Heart right ventricle (tissue), 16 donors: Measurements from ENCODE around the gene SH3TC1. TPM values are rescaled to one million over a fixed set of nuclear protein-coding genes. Genes with fewer than 3 reads are reported as not detected.

Experiments
- ATAC-seq, 8 donors: fragments of 200-7000 bp; cut with Tn5 transposase; one replicate each; pipeline ENCODE4 v1.9.1; 2020; ENCODE audit warnings: mild to moderate bottlenecking in 8 of 8, moderate library complexity in 8 of 8, moderate number of reproducible peaks in 1 of 8
- DNase-seq, 2 donors: peaks; one replicate each; pipeline ENCODE4 v3.0.0-alpha.2; 2020
- H3K27ac ChIP-seq, 10 donors: fragments of 200-600 bp; sonication (generic) in 2 of 10; one replicate each; pipeline versions ENCODE4 v1.5.0 to v1.8.0; 2020 to 2022; ENCODE audit warnings: mild to moderate bottlenecking in 3 of 10
- H3K27me3 ChIP-seq, 7 donors: fragments of 200-600 bp; one replicate each; pipeline ENCODE4 v1.8.0; 2021 to 2022; ENCODE audit warnings: mild to moderate bottlenecking in 2 of 7
- H3K36me3 ChIP-seq, 9 donors: fragments of 200-600 bp; sonication (generic) in 1 of 9; one replicate each; pipeline versions ENCODE4 v1.5.0 to v1.8.0; 2020 to 2022; ENCODE audit warnings: mild to moderate bottlenecking in 2 of 9
- H3K4me1 ChIP-seq, 9 donors: fragments of 200-600 bp; sonication (generic) in 1 of 9; one replicate each; pipeline versions ENCODE4 v1.5.0 to v1.8.0; 2020 to 2022; ENCODE audit warnings: mild to moderate bottlenecking in 4 of 9
- H3K4me3 ChIP-seq, 10 donors: fragments of 200-600 bp; sonication (generic) in 2 of 10; one replicate each; pipeline versions ENCODE4 v1.5.0 to v1.8.0; 2020 to 2022; ENCODE audit warnings: mild to moderate bottlenecking in 7 of 10, moderate library complexity in 2 of 10
- H3K9me3 ChIP-seq, 11 donors: fragments of 200-600 bp in 10 of 11; sonication (generic) in 2 of 11; one replicate each; pipeline versions ENCODE4 v1.5.0 to v1.8.0; 2013 to 2022; ENCODE audit warnings: mild to moderate bottlenecking in 2 of 11, control low read depth in 1 of 11, moderate library complexity in 1 of 11
- CTCF ChIP-seq, 9 donors: fragments of 200-600 bp; sonication (generic) in 2 of 9; IDR thresholded peaks; one replicate each; pipeline versions ENCODE4 v1.5.0 to v1.8.0; 2021 to 2022; ENCODE audit warnings: antibody characterized with exemption in 9 of 9, mild to moderate bottlenecking in 5 of 9, moderate library complexity in 1 of 9
- WGBS, 2 donors: extraction: QIAGEN DNeasy Blood & Tissue Kit; methylation state at CpG; one replicate each; pipeline ENCODE4 v1.1.7; 2013; ENCODE audit warnings: inconsistent platforms in 1 of 2; 5-methylcytosine and 5-hydroxymethylcytosine counted together
- intact Hi-C, 10 donors: fragments of 100-400 bp; cut with DNase I; formaldehyde crosslinking; loops; one replicate each; pipeline versions ENCODE4 v1.11.1 to v1.14.2; 2022
- polyA plus RNA-seq, 2 donors: library from polyadenylated mRNA; stranded (reverse); fragments of 200-250 nt; gene quantifications; one replicate each; pipeline ENCODE4 v1.2.3, GENCODE V29; 2013
- total RNA-seq, 10 donors: library from RNA; stranded (reverse); fragmentation: NEBNext Ultra II Directional in 3 of 10; extraction: Animal tissue kit (Norgen Biotek cat#: 25700) in 3 of 10; gene quantifications; one replicate each; pipeline versions ENCODE4 v1.2.1 to v1.2.4, GENCODE V29; 2021 to 2023
- donor health status: Arrhythmogenic right ventricular cardiomyopathy.
- donor health status: ischemic (EF 13 %, LVEDD 7.1; RV severe dilation, severe dysfunction).
- donor health status: healthy with polysubstance abuse.
- donor health status: DM: no; HTN: yes; CAD: no.
- donor health status: DM: no; HTN: no; CAD: no.
- donor health status: ischemic (EF 25% LVEDD 6.9; RV normal size, moderate dysfunction).
- donor health status: ischemic (EF 25% LVEDD 5.7; RV mildly dilated, moderate dysfunction).
- donor health status: healthy.
- donor health status: DM: yes; HTN: yes; CAD: no.
- donor health status: Ischemic cardiomyopathy.
- donor health status: ischemic (EF 35%, LVEDD 5.7; RV mildly dilated, moderate dysfunction).
- donor health status: nonischemic (EF 11% LVEDD 7.7; RV severe dilation, severe dysfunction).
- donor health status: DM: yes; HTN: yes; CAD: no.
- donor health status: PGD.
- donor health status: ischemic (EF 29% LVEDD 5.4; RV normal size, mild dysfunction).
- donor health status: nonischemic (EF 23%, LVEDD 6.1; RV moderate dilation, normal function).

The SH3TC1 gene
- total and polyA plus RNA-seq, 12 donors, result 7.4 to 22.8 (median 11.2) TPM

GRCh38 chr4:8228319-8229250 lies 29.5 kb downstream of the SH3TC1 start:
- peaks cover 4 to 41% (median 10%) of the 10 kb centered on the region in 9 donors for H3K4me1 ChIP-seq
- no peak for TF ChIP-seq CTCF (IDR thresholded peaks at IDR 0.05)
- no peaks in the 10 kb centered on the region for H3K27me3 ChIP-seq
- WGBS, 2 donors, result 71 to 77% methylated on average over 35 to 39 of the region's 39 CpGs
- DNase-seq, result peak; percentile 49 to 61
- H3K27ac ChIP-seq, result no peak overlapping the region
- peak; percentile 40 to 72 (median 62) for ATAC-seq
- H3K9me3 ChIP-seq, result no peaks in the 10 kb centered on the region
- H3K36me3 ChIP-seq, result peaks cover 0 to 83% (median 0%) of the 10 kb centered on the region in 9 donors
- intact Hi-C loops, result no loop called here
- H3K4me3 ChIP-seq, result no peak overlapping the region

- no peak for ATAC-seq
- intact Hi-C loops, result no loop called here
- peaks cover 4 to 41% (median 10%) of the 10 kb centered on the region in 9 donors for H3K4me1 ChIP-seq
- no peak for DNase-seq
- H3K27ac ChIP-seq, result no peak overlapping the region
- no peaks in the 10 kb centered on the region for H3K27me3 ChIP-seq
- WGBS, 2 donors, result 94 to 96% methylated on average over 17 of the region's 17 CpGs
- no peak for TF ChIP-seq CTCF (IDR thresholded peaks at IDR 0.05)
- H3K4me3 ChIP-seq, result no peak overlapping the region
- H3K9me3 ChIP-seq, result no peaks in the 10 kb centered on the region
- peaks cover 0 to 83% (median 5%) of the 10 kb centered on the region in 9 donors for H3K36me3 ChIP-seq
Observed at GRCh38 chr4:8229331-8229975, 30.4 kb downstream of the SH3TC1 start.

GRCh38 chr4:8230033-8230432 lies 30.9 kb downstream of the SH3TC1 start:
- Histone ChIP-seq H3K27ac (no peak overlapping the region), H3K36me3 (peaks cover 0 to 83% (median 5%) of the 10 kb centered on the region in 9 donors), H3K4me1 (peaks cover 4 to 38% (median 10%) of the 10 kb centered on the region in 9 donors), H3K9me3 (no peaks in the 10 kb centered on the region), H3K27me3 (no peaks in the 10 kb centered on the region), H3K4me3 (no peak overlapping the region)
- intact Hi-C loops, result loop anchor here in 1 of 10 donors (10.0 kb wide), 1 partner anchor 55 kb away; no protein-coding TSS in a partner anchor
- WGBS, 2 donors, result 97% methylated on average over 11 of the region's 11 CpGs
- no peak for DNase-seq
- no peak for TF ChIP-seq CTCF (IDR thresholded peaks at IDR 0.05)
- ATAC-seq, result no peak

DNA sequence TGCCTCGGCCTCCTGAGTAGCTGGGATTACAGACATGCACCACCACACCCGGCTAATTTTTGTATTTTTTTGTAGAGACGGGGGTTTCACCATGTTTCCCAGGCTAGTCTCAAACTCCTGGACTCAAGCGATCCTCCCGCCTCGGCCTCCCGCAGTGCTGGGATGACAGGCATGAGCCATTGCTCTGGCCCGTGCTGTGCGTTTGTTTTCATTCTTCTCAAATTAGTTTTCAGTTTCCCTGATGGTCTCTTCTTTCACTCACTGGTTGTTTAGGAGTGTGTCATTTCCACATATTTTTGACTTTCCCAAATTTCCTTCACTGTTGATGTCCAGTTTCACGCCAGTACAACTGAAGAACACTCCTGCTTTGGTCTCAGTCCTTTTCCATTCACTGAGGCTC lies 31.8 kb downstream of the SH3TC1 start:
- no peak for DNase-seq
- H3K36me3 ChIP-seq, result peaks cover 0 to 83% (median 5%) of the 10 kb centered on the region in 9 donors
- H3K4me1 ChIP-seq, result peaks cover 4 to 30% (median 10%) of the 10 kb centered on the region in 9 donors
- no peak for ATAC-seq
- intact Hi-C loops, result loop anchor here in 1 of 10 donors (10.0 kb wide), 1 partner anchor 56 kb away; no protein-coding TSS in a partner anchor
- no peak for TF ChIP-seq CTCF (IDR thresholded peaks at IDR 0.05)
- H3K27me3 ChIP-seq, result no peaks in the 10 kb centered on the region
- 96 to 97% methylated on average over 10 of the region's 10 CpGs for WGBS, 2 donors
- no peaks in the 10 kb centered on the region for H3K9me3 ChIP-seq
- H3K27ac ChIP-seq, result no peak overlapping the region
- no peak overlapping the region for H3K4me3 ChIP-seq
